Endothelial cell (in vitro differentiated cells): ENCODE measurements around the gene MICAL3. TPM values are rescaled to one million over a fixed set of nuclear protein-coding genes. Genes with fewer than 3 reads are reported as not detected.

ENCODE experiments used
- DNase-seq: peaks from one replicate; pipeline ENCODE4 v3.0.0; 2021; ENCODE audit warnings: low spot score
- H3K27ac Mint-ChIP-seq: one replicate; pipeline ENCODE4 v1.8.0; 2021; ENCODE audit warnings: mixed read lengths, inconsistent platforms; ENCODE audit not compliant: unreplicated experiment
- H3K27me3 Mint-ChIP-seq: one replicate; pipeline ENCODE4 v1.8.0; 2021; ENCODE audit warnings: mild to moderate bottlenecking, moderate library complexity, mixed read lengths, inconsistent platforms; ENCODE audit not compliant: unreplicated experiment
- H3K36me3 Mint-ChIP-seq: one replicate; pipeline ENCODE4 v1.8.0; 2021; ENCODE audit warnings: mild to moderate bottlenecking, low read depth, mixed read lengths, inconsistent platforms; ENCODE audit not compliant: unreplicated experiment
- H3K4me1 Mint-ChIP-seq: one replicate; pipeline ENCODE4 v1.8.0; 2021; ENCODE audit warnings: mild to moderate bottlenecking, mixed read lengths, inconsistent platforms; ENCODE audit not compliant: unreplicated experiment
- H3K4me3 Mint-ChIP-seq: one replicate; pipeline ENCODE4 v1.8.0; 2021; ENCODE audit warnings: mild to moderate bottlenecking, mixed read lengths, inconsistent platforms; ENCODE audit not compliant: unreplicated experiment
- H3K9me3 Mint-ChIP-seq: one replicate; pipeline ENCODE4 v1.8.0; 2021; ENCODE audit warnings: mixed read lengths, inconsistent platforms; ENCODE audit not compliant: unreplicated experiment
- total RNA-seq: library from RNA; stranded (reverse); fragmentation: NEBNext Ultra II Directional; extraction: Animal tissue kit (Norgen Biotek cat#: 25700); gene quantifications from one replicate; pipeline ENCODE4 v1.2.1, GENCODE V29; 2021; ENCODE audit not compliant: unreplicated experiment
- TF ChIP-seq, protein P1 (sequence below): fragments of 200-600 bp; sonication (generic); IDR thresholded peaks from one replicate; pipeline ENCODE4 v1.5.0; 2021; ENCODE audit warnings: antibody characterized with exemption; ENCODE audit not compliant: unreplicated experiment

The MICAL3 gene
- total RNA-seq, 1 donor from 2014 or later: 54.3 TPM

DNA sequence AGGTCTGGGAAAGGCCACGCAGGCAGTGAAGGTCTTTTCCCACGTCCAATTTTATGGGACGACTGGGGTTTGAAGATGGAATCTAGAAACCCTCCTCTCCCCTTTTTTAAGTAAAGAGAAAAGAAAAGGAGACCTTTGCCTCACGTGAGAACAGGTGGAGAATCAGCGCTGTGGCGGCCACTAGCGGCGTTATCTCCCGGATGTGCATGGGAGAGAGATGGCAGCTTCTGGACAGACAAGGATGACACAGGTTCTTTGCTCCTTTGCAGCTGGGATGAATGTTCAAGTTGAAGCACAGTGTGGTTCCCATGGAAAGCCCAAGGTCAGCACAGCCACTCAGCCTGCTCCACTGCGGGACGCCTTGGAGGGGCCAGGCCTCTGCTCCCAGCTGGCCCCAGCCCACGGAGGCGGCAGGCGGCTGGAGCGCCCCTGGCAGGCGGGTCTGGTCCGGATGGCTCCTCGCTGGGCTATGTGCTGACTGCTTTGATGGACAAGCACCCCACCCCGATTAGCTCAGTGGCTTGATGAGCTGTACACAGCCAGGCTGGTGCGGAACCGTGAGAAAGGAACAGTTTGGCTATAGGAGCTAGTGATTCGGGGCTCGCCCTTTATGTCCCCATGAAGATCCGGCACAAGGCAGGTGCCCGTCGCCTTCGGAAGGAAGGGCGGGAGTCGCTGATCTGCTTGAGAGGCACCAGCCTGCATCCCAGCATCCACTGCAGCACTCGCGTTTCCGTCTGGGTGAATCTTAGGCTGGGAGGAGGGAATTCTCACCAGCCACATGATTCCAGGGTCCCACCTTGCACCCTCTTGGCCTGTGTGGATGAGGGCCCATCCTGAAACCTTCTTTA is 235.6 kb downstream of the MICAL3 start:
- H3K36me3 Mint-ChIP-seq: peaks cover 16% of the 10 kb centered on the region
- H3K27me3 Mint-ChIP-seq: peaks cover 22% of the 10 kb centered on the region
- no peaks in the 10 kb centered on the region for H3K9me3 Mint-ChIP-seq
- H3K4me1 Mint-ChIP-seq: peaks cover 29% of the 10 kb centered on the region
- no peak overlapping the region for H3K27ac Mint-ChIP-seq
- TF ChIP-seq, protein P1, sequence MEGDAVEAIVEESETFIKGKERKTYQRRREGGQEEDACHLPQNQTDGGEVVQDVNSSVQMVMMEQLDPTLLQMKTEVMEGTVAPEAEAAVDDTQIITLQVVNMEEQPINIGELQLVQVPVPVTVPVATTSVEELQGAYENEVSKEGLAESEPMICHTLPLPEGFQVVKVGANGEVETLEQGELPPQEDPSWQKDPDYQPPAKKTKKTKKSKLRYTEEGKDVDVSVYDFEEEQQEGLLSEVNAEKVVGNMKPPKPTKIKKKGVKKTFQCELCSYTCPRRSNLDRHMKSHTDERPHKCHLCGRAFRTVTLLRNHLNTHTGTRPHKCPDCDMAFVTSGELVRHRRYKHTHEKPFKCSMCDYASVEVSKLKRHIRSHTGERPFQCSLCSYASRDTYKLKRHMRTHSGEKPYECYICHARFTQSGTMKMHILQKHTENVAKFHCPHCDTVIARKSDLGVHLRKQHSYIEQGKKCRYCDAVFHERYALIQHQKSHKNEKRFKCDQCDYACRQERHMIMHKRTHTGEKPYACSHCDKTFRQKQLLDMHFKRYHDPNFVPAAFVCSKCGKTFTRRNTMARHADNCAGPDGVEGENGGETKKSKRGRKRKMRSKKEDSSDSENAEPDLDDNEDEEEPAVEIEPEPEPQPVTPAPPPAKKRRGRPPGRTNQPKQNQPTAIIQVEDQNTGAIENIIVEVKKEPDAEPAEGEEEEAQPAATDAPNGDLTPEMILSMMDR: no peak
- no peak for DNase-seq
- no peak overlapping the region for H3K4me3 Mint-ChIP-seq

DNA sequence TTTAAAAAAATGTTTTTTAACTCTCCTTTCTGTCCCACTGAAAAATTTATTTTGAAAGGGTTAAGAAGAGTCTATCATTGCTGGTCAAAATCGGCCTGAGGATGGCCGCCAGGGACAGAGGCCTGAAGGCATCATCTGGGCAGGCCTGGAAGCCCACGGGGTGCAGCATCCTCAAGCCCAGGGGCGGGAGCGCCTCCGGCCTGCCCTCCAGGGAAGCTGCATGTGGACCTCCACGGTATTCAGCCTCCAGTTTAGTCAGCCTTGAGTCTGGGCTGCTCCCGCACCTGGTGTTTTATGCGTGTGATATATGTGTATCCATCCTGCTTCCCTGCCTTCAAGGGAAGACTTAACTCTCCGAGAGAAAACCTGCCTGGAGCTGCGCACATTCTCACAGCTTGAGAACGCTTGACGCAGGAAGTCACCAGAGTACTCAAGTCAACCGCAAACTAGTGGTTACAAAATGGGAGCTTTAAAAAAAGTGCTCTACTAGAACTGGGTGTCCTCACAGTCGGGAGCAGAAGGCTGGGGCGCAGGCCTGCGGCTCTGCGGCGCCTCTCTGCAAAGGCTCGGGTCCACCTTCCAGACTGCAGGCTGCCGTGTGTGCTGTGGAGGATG is 236.5 kb downstream of the MICAL3 start:
- Mint-ChIP-seq H3K9me3 (no peaks in the 10 kb centered on the region), H3K27ac (peak overlapping the region; percentile 90), H3K27me3 (peaks cover 20% of the 10 kb centered on the region), H3K36me3 (peaks cover 14% of the 10 kb centered on the region), H3K4me3 (no peak overlapping the region), H3K4me1 (peaks cover 28% of the 10 kb centered on the region)
- TF ChIP-seq, protein P1: no peak
- no peak for DNase-seq

DNA sequence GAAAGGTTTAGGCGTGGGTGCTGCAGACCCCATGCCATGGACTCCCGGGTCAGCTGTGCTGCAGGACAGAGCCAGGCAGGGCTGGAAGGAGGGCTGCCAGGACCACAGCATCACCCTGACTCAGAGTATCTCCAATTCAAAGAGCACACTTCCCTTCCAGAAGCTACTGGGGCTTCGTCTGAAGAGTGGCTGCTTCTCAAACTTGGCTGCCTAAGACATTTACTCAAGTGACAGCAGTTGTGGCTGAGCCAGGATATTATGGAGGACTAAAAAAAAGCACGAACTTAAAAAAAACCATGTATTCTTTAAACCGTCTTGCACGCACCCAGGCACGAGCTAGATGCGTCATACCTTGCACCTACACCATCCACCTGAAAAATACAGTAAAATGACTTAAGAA is 237.1 kb downstream of the MICAL3 start:
- DNase-seq: no peak
- TF ChIP-seq, protein P1: no peak
- H3K27me3 Mint-ChIP-seq: peaks cover 19% of the 10 kb centered on the region
- peaks cover 33% of the 10 kb centered on the region for H3K4me1 Mint-ChIP-seq
- H3K27ac Mint-ChIP-seq: peak overlapping the region; percentile 90
- H3K9me3 Mint-ChIP-seq: no peaks in the 10 kb centered on the region
- H3K4me3 Mint-ChIP-seq: peak overlapping the region; percentile 28
- peaks cover 14% of the 10 kb centered on the region for H3K36me3 Mint-ChIP-seq

DNA sequence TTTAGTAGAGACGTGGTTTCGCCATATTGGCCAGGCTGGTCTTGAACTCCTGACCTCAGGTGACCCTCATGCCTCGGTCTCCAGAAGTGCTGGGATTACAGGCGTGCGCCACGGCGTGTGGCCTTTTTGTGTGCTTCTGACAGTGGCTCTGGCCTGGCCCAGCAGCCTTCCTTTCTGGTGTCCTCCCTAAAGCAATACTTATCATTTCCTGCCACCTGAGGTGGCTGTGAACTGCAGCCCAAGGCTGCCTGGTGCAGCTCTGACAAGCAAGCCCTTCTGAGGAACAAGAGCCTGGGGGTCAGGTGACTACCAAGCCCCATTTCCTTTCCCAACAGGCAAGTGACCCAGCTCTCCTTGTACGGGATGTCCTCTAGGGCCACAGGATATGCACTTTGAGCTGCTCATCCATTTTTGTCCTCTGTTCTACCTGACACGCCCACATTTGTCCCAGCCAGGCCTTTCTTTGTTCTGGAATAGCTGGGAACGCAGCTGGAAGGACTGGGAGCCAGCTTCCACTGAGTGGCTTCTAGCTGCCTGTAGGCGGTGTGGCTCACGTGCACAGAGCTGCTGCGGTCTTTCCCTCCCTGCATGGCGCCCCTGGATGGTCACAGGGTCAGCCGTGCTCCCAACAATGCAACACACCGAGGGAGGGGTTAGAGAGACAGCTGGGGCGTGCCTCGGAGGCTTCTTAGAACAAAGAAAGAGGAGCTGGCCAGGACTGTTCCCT is 237.8 kb downstream of the MICAL3 start:
- Mint-ChIP-seq H3K9me3 (no peaks in the 10 kb centered on the region), H3K4me3 (no peak overlapping the region), H3K27ac (peak overlapping the region; percentile 90), H3K27me3 (peaks cover 19% of the 10 kb centered on the region), H3K4me1 (peaks cover 34% of the 10 kb centered on the region), H3K36me3 (peaks cover 14% of the 10 kb centered on the region)
- peak; percentile 57 for DNase-seq
- TF ChIP-seq, protein P1: no peak
